ENCODE measurements around the gene HSPB6.

The HSPB6 gene

DNA sequence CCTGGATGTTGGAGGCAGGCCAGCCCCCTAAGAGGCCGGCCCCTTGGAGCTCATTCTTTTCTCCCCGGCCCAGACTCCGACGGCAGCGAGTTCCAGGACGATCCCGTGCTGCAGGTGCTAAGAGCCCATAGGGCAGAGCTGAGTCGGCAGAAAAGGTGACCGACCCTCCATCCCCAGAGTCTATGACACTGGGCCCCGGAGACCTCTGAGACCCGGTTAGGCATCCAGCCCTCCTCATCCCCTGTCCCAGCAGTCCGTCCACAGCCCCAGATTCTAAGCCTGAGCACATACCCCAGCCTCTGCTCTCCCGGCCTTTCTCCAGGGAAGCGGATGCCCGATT is 11.2 kb upstream of the HSPB6 start:
- H3K27ac ChIP-seq (replicated peaks) = no peak overlapping the region
- H3K4me3 ChIP-seq (replicated peaks; ENCODE audit: insufficient read depth, low read length) = no peak overlapping the region

DNA sequence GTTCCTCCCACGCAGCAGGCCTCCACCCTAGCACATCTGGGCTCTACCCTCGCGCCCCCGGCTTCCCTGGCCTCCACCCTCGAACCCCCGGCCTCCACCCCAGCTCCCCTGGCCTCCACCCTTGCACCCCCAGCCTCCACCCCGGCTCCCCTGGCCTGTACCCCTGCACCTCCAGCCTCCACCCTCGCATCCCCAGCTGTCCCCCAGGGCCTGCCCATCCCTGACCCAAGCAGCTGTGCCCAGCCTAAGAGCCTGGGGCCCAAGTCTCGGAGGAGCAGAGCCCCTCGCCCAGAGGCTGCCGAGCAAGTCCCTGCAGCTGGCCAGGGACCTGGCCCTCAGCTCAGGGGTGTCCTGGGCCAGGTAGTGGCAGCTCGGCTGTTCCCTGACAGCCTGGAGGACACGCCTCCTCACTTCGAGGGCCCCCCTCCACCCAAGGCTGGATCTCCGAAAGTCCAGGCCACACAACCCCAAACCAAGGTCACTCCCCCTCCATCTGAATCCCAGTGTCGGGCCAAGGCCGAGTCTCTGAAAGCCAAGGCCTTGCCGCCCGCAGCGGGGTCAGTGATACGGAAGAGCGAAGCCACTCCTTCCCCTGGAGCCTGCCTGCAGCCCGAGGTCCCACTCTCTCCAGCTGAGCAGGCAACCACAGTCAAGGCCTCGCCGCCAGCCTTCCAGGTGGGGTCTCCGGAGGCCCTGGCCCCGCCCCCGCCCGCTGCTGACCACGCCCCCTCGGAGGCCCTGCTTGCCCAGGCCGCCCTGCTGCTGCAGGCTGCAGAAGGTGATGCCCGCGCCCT is 10.7 kb upstream of the HSPB6 start:
- no peaks in the 10 kb centered on the region for H3K27me3 ChIP-seq (ENCODE audit: insufficient read depth, poor library complexity, severe bottlenecking)
- no peak for TF ChIP-seq POLR2AphosphoS5 (IDR thresholded peaks at IDR 0.05; ENCODE audit: low read depth)
- DNase-seq (ENCODE audit: low read depth in 1 of 2, low spot score in 1 of 2) = no peak
- H3K4me3 ChIP-seq (replicated peaks; ENCODE audit: insufficient read depth, low read length) = no peak overlapping the region
- no peak overlapping the region for H3K27ac ChIP-seq (replicated peaks)

More for the DNA sequence above, 11.2 kb upstream of the HSPB6 start:
- TF ChIP-seq, protein P1, sequence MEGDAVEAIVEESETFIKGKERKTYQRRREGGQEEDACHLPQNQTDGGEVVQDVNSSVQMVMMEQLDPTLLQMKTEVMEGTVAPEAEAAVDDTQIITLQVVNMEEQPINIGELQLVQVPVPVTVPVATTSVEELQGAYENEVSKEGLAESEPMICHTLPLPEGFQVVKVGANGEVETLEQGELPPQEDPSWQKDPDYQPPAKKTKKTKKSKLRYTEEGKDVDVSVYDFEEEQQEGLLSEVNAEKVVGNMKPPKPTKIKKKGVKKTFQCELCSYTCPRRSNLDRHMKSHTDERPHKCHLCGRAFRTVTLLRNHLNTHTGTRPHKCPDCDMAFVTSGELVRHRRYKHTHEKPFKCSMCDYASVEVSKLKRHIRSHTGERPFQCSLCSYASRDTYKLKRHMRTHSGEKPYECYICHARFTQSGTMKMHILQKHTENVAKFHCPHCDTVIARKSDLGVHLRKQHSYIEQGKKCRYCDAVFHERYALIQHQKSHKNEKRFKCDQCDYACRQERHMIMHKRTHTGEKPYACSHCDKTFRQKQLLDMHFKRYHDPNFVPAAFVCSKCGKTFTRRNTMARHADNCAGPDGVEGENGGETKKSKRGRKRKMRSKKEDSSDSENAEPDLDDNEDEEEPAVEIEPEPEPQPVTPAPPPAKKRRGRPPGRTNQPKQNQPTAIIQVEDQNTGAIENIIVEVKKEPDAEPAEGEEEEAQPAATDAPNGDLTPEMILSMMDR (IDR thresholded peaks at IDR 0.05; ENCODE audit: insufficient read depth, low read length) = no peak
- TF ChIP-seq POLR2AphosphoS5 (IDR thresholded peaks at IDR 0.05; ENCODE audit: low read depth) = no peak
- no peak for TF ChIP-seq GABPA (IDR thresholded peaks at IDR 0.05; ENCODE audit: low read depth)
- TF ChIP-seq, protein P2, sequence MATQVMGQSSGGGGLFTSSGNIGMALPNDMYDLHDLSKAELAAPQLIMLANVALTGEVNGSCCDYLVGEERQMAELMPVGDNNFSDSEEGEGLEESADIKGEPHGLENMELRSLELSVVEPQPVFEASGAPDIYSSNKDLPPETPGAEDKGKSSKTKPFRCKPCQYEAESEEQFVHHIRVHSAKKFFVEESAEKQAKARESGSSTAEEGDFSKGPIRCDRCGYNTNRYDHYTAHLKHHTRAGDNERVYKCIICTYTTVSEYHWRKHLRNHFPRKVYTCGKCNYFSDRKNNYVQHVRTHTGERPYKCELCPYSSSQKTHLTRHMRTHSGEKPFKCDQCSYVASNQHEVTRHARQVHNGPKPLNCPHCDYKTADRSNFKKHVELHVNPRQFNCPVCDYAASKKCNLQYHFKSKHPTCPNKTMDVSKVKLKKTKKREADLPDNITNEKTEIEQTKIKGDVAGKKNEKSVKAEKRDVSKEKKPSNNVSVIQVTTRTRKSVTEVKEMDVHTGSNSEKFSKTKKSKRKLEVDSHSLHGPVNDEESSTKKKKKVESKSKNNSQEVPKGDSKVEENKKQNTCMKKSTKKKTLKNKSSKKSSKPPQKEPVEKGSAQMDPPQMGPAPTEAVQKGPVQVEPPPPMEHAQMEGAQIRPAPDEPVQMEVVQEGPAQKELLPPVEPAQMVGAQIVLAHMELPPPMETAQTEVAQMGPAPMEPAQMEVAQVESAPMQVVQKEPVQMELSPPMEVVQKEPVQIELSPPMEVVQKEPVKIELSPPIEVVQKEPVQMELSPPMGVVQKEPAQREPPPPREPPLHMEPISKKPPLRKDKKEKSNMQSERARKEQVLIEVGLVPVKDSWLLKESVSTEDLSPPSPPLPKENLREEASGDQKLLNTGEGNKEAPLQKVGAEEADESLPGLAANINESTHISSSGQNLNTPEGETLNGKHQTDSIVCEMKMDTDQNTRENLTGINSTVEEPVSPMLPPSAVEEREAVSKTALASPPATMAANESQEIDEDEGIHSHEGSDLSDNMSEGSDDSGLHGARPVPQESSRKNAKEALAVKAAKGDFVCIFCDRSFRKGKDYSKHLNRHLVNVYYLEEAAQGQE (IDR thresholded peaks at IDR 0.05; ENCODE audit: insufficient replicate concordance, low read depth) = no peak
- TF ChIP-seq SPI1 (IDR thresholded peaks at IDR 0.05; ENCODE audit: borderline replicate concordance, low read depth) = no peak
- no peak for DNase-seq (ENCODE audit: low read depth in 1 of 2, low spot score in 1 of 2)
- H3K27me3 ChIP-seq (ENCODE audit: insufficient read depth, poor library complexity, severe bottlenecking) = no peaks in the 10 kb centered on the region

- DNase-seq (ENCODE audit: low read depth in 1 of 2, low spot score in 1 of 2) = no peak
- no peak overlapping the region for H3K4me3 ChIP-seq (replicated peaks; ENCODE audit: insufficient read depth, low read length)
- TF ChIP-seq, protein P1 (IDR thresholded peaks at IDR 0.05; ENCODE audit: insufficient read depth, low read length) = no peak
- TF ChIP-seq SPI1 (IDR thresholded peaks at IDR 0.05; ENCODE audit: borderline replicate concordance, low read depth) = no peak
- TF ChIP-seq, protein P2 (IDR thresholded peaks at IDR 0.05; ENCODE audit: insufficient replicate concordance, low read depth) = no peak
- no peak for TF ChIP-seq POLR2AphosphoS5 (IDR thresholded peaks at IDR 0.05; ENCODE audit: low read depth)
- no peak for TF ChIP-seq GABPA (IDR thresholded peaks at IDR 0.05; ENCODE audit: low read depth)
- no peaks in the 10 kb centered on the region for H3K27me3 ChIP-seq (ENCODE audit: insufficient read depth, poor library complexity, severe bottlenecking)
- no peak overlapping the region for H3K27ac ChIP-seq (replicated peaks)
Measured at GRCh38 chr19:35766571-35767104, 9.8 kb upstream of the HSPB6 start.

GRCh38 chr19:35764432-35765315 is 7.8 kb upstream of the HSPB6 start:
- no peaks in the 10 kb centered on the region for H3K27me3 ChIP-seq (ENCODE audit: insufficient read depth, poor library complexity, severe bottlenecking)
- no peak overlapping the region for H3K27ac ChIP-seq (replicated peaks)
- TF ChIP-seq SPI1 (IDR thresholded peaks at IDR 0.05; ENCODE audit: borderline replicate concordance, low read depth) (peak; percentile 82; the same call in 1 of the 2 replicates), GABPA (IDR thresholded peaks at IDR 0.05; ENCODE audit: low read depth) (no peak)
- TF ChIP-seq, protein P1 (IDR thresholded peaks at IDR 0.05; ENCODE audit: insufficient read depth, low read length) = no peak
- TF ChIP-seq, protein P2 (IDR thresholded peaks at IDR 0.05; ENCODE audit: insufficient replicate concordance, low read depth) = no peak
- peak in 1 of 2 experiments; percentile 27 for DNase-seq (ENCODE audit: low read depth in 1 of 2, low spot score in 1 of 2)
- no peak overlapping the region for H3K4me3 ChIP-seq (replicated peaks; ENCODE audit: insufficient read depth, low read length)

Data from HL-60 (cell line).